HG03565 (cell line): ENCODE data around the gene SPRR1B.
"Not testable (repeated sequence)": the region's sequence is repeated elsewhere in the genome, so short reads cannot be mapped to it uniquely, and the experiment has no call there.

Experiments used
- ATAC-seq: cut with Tn5 transposase; IDR thresholded peaks from one replicate; pipeline ENCODE4 v1.9.1; 2021; ENCODE audit warnings: mild to moderate bottlenecking, moderate library complexity; ENCODE audit not compliant: unreplicated experiment

SPRR1B gene

DNA sequence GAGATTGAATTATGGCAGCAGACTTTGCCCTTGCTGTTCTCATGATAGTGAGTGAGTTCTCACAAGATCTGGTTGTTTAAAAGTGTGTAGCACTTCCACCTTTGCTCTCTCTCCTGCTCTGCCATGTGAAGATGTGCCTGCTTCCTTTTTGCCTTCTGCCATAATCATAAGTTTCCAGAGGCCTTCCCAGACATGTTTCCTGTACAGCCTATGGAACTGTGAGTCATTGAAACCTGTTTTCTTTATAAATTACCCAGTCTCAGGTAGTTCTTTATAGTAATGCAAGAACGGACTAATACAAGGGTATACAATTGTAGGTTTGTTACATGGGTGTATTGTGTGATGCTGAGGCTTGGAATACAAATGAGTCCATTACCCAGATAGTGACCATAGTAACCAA is 4.2 kb downstream of the SPRR1B start:
- no peak for ATAC-seq

DNA sequence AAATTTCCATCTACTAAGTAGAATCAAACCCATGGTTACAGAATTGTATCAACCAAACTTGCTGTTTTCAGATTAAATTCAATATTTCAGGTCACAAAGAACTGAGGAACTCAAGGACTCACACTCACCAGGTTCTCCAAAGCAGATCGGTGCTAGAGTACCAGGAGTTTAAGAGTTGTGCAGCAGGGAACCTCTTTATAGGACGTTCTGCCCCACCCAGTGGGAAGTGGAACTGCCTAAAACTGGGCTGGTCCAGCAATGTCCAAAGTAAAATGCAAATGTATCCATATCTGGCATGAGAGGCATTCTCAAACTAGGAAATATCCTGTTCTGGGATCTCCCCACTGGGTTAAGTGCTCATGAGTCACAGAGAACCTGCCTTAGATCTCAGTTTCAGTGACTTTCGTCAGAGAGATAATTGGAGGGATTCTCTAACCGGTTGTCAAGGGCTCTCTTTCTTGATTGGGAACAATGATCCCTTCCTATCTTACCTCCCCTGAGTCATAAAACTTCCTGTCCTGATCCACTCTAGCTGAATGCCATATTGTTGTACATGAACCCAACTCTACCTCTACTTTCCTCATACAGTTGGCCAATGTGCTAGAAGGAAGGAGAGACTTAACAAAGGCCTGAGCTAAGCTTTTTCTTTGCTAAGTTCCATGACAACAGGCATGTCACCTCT is 10.1 kb downstream of the SPRR1B start, which contains the start of gene SPRR2D:
SPRR2D (minus strand) TSS at position 171 of the 682 bp plus-strand sequence. CDS start 774 bp downstream, outside the sequence.
- ATAC-seq: no peak

DNA sequence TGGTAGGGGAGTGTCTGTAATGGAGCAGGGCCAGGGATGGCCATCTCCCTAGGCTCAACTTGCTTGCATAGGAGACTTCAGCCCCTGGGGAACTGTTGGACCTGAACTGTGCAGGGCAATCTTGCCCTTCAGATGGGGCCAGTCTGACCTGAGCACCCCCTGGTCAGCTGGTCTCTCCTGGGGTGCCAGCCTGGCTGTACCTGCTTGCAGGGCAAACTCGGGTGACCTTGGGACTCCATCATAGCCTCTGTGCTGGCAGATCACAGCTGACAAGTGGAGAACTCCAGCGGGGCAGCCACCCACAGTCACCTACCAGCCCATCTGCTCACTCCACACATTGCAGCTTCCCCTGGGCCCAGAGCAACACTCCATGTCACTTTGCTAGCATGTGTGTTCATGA is 18.2 kb downstream of the SPRR1B start:
- ATAC-seq: no peak

DNA sequence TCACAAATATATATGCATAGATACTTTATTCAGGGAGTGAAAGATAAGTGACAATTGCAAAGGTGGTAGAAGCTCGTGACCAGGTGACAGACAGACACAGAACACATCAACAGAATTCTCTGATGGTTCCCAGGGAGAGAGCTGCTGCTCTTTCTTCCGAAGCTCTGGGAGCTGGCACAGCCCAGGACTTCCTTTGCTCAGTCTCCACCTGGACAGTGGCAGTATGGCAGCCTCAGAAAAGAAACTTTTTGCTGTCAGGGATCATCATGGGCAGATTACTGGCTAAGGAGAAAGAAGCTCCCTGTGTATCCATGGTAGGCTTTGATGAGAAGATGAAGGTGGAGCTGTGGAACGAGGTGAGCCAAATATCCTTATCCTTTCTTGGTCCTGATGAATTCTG is 25.1 kb downstream of the SPRR1B start:
- ATAC-seq: not testable (repeated sequence)

DNA sequence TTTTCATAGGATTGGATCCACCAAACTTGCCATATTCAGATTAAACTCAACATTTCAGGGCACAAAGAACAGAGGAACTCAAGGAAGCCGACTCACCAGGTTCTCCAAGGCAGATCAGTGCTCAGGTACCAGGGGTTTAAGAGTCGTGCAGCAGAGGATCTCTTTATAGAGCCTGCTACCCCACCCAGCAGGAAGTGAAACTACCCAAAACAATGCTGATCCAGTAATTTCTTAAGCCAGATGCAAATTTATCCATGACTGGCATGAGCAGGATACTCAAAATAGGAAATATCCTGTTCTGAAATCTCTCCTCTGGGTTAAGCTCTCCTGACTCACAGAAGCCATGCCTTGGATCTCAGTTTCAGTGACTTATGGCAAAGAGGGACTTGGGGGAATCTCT is 26.4 kb downstream of the SPRR1B start, which contains the start of gene SPRR2A:
SPRR2A (minus strand) TSS at position 138 of the 400 bp plus-strand sequence. CDS start 777 bp downstream, outside the sequence.
- ATAC-seq: no peak

DNA sequence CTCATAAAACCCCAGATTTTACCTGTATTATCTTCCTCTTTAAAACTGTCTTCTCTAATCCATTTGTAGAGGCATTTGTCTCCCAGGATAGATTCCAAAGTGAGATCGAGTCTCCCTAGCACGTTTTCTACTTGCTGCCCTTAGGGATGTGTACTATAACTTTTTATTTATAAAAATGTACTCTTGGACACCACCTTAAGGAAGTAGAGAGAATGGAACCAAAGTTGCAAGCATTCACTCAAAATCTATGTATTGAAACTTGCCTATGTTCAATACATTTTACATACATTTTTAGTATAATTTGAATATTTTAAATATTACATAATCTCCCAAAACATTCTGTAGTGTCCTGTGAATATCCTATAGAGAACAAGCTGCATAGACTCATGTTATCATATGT is 27.2 kb downstream of the SPRR1B start:
- no peak for ATAC-seq

DNA sequence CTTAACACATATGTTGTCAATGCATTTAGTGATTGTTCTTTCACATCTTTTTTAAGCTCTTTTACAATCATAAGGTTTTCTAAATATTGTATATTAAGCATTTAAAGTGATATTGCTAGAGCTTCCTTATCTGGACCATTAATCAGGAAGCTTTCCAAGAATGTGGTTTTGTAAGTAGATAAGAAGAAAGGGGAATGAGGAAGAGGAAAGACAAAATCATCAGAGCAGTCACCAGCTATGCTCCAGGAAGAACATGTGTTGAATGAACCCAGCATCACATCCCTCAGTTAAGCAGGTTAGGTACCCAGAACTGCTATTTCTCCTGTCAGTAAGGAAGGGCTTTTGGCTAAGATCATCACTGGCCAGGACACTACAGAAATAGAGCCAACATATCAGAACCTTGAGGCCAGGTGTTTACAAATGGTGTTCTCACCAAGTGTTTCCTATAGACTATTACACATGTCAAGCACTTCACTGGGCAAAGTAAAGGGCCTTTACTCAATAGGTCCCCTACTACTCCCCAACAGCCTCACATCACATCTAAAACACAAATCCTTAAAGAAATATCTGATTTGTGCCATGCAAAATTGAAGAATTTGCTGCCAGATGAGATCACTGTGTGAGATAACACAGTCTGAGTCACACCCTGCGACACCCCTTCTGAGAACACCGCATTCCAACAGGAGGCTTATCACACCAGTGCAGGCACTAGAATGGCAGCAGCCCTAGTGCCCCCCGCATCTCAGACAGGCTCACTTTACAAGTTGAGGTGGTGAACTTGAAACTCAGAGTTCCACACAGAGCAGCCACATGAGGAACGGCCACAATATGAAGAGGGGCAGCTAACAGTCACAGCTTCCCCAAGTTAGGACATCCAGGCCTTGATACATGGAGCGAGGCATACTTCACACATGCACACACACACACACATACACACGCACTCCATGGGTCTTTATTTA is 28.1 kb downstream of the SPRR1B start:
- ATAC-seq: no peak

DNA sequence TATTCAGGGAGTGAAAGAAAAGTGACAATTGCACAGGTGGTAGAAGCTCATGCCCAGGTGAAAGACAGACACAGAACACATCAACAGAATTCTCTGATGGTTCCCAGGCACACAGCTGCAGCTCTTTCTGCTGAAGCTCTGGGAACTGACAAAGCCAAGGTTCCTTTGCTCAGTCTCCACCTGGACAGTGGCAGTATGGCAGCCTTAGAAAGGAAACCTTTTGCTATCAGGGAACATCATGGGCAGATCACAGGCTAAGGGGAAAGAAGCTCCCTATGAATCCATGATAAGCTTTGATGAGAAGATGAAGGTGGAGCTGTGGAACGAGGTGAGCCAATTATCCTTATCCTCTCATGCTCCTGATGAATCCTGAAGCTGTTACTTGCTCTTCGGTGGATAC is 39.2 kb downstream of the SPRR1B start:
- ATAC-seq: no peak

DNA sequence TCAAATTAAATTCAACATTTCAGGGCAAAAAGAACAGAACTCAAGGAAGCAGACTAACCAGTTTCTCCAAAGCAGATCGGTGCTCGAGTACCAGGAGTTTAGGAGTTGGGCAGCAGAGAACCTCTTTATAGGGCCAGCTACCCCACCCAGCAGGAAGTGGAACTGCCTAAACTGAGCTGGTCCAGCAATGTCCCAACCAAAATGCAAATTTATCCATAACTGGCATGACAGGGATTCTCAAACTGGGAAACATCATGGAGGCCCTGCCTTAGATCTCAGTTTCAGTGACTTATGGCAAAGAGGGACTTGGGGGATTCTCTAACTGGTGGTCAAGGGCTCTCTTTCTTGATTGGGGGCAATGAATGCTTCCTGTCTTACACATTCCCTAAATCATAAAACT is 40.5 kb downstream of the SPRR1B start, which contains the start of gene SPRR2B:
SPRR2B (minus strand) TSS at position 101 of the 400 bp plus-strand sequence. CDS start 772 bp downstream, outside the sequence.
- no peak for ATAC-seq

DNA sequence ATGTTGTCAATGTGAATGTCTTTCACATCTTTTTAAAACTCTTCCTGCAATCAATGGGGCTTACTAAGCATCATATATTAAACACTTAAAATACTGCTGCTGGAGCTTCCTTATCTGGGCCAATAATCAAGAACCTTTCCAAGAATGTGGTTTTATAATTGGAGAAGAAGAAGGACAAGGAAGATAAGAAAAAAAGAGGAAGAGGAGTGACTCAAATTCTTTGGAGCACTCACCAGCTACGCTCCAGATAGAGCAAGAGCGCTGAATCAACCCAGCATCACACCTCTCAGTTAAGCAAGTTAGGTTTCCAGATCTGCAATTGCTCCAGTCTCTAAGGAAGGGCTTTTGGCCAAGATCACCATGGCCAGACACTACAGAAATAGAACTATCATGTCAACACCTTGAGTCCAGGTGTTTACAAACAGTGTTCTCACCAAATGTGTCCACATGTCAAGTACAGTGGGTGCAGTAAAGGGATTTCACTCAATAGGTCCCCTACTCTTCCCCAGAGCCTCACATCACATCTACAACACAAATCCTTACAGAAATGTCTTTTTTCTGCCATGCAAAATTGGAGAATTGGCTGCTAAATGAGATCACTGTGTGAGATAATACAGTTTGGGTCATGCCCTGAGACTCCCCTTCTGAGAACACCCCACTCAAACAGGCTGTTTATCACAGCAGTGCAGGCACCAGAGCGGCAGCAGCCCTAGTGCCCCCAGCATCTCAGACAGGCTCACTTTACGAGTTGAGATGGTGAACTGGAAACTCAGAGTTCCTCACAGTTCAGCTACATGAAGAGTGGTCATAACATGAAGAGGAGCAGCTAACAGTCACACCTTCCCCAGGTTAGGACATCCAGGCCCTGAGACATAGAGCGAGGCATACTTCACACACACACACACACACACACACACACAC is 42.1 kb downstream of the SPRR1B start:
- no peak for ATAC-seq

DNA sequence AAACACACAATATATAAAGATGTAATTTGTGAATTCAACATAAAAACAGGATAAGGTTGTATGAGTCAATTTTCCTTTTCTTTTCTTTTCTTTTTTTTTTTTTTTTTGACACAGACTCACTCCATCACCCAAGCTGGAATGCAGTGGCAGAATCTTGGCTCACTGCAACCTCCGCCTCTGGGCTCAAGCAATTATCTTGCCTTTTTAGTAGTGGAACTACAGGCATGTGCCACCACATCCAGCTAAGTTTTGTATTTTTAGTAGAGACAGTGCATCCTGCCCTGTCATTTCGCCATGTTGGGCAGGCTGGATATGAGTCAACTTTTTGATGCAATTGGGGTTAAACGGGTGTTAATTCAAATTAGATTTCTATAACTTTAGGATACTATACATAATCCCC is 50.7 kb downstream of the SPRR1B start:
- no peak for ATAC-seq
